Trophoblast cell (in vitro differentiated cells and primary cell): ENCODE measurements around the gene P4HA2.

Experiments
- DNase-seq, 2 donors: peaks; one replicate each; pipeline ENCODE4 v3.0.0-alpha.2; 2016
- H2AFZ ChIP-seq: 2 replicates; pipeline ENCODE4 v1.6.1; 2013; ENCODE audit warnings: low read length, moderate library complexity, mild to moderate bottlenecking; ENCODE audit not compliant: insufficient read depth, poor library complexity
- H2AK5ac ChIP-seq: 2 replicates; pipeline ENCODE4 v1.6.1; 2013; ENCODE audit warnings: mild to moderate bottlenecking, low read length
- H2BK120ac ChIP-seq: 2 replicates; pipeline ENCODE4 v1.6.1; 2013; ENCODE audit warnings: low read length, mild to moderate bottlenecking, moderate library complexity; ENCODE audit not compliant: insufficient read depth, poor library complexity
- H2BK12ac ChIP-seq: 2 replicates; pipeline ENCODE4 v1.6.1; 2013; ENCODE audit warnings: mild to moderate bottlenecking, low read length, moderate library complexity
- H2BK5ac ChIP-seq: 2 replicates; pipeline ENCODE4 v1.6.1; 2013; ENCODE audit warnings: low read length, low read depth, moderate library complexity, mild to moderate bottlenecking; ENCODE audit not compliant: poor library complexity
- H3K14ac ChIP-seq: 2 replicates; pipeline ENCODE4 v1.6.1; 2013; ENCODE audit warnings: mild to moderate bottlenecking, low read length
- H3K18ac ChIP-seq: 2 replicates; pipeline ENCODE4 v1.6.1; 2013; ENCODE audit warnings: mild to moderate bottlenecking, low read length
- H3K23ac ChIP-seq: 2 replicates; pipeline ENCODE4 v1.6.1; 2013; ENCODE audit warnings: low read length
- H3K27ac ChIP-seq: 2 replicates; pipeline ENCODE4 v1.5.1; 2013; ENCODE audit warnings: low read depth, mild to moderate bottlenecking, inconsistent platforms, low read length, moderate library complexity
- H3K27me3 ChIP-seq: 2 replicates; pipeline ENCODE4 v1.6.1; 2013; ENCODE audit warnings: inconsistent platforms, mild to moderate bottlenecking, low read length, moderate library complexity; ENCODE audit not compliant: insufficient read depth
- H3K36me3 ChIP-seq, 2 experiments: 1 replicate in 1 of 2; 2 replicates in 1 of 2; pipeline ENCODE4 v1.6.1; 2013; ENCODE audit warnings: low read length in 2 of 2, mild to moderate bottlenecking in 2 of 2, moderate library complexity in 1 of 2; ENCODE audit not compliant: insufficient read depth in 2 of 2, control insufficient read depth in 1 of 2
- H3K4ac ChIP-seq: 2 replicates; pipeline ENCODE4 v1.6.1; 2013; ENCODE audit warnings: low read depth, mild to moderate bottlenecking, low read length, moderate library complexity
- H3K4me1 ChIP-seq, 2 experiments: 1 replicate in 1 of 2; 2 replicates in 1 of 2; pipeline ENCODE4 v1.6.1; 2013; ENCODE audit warnings: low read length in 2 of 2, mild to moderate bottlenecking in 2 of 2, moderate library complexity in 1 of 2; ENCODE audit not compliant: insufficient read depth in 2 of 2, control insufficient read depth in 1 of 2
- H3K4me2 ChIP-seq: 2 replicates; pipeline ENCODE4 v1.6.1; 2013; ENCODE audit warnings: inconsistent platforms, mild to moderate bottlenecking, low read length, moderate library complexity
- H3K4me3 ChIP-seq: 2 replicates; pipeline ENCODE4 v1.5.1; 2013; ENCODE audit warnings: mild to moderate bottlenecking, low read depth, low read length, inconsistent platforms
- H3K79me1 ChIP-seq: one replicate; pipeline ENCODE4 v1.6.1; 2013; ENCODE audit warnings: low read length
- H3K79me2 ChIP-seq: 2 replicates; pipeline ENCODE4 v1.6.1; 2013; ENCODE audit warnings: low read length, mild to moderate bottlenecking; ENCODE audit not compliant: control insufficient read depth, insufficient read depth, poor library complexity
- H3K9ac ChIP-seq: 2 replicates; pipeline ENCODE4 v1.6.1; 2013; ENCODE audit warnings: mild to moderate bottlenecking, low read length
- H3K9me3 ChIP-seq: 2 replicates; pipeline ENCODE4 v1.6.1; 2013; ENCODE audit warnings: low read depth, mild to moderate bottlenecking, control low read depth, inconsistent platforms, low read length; ENCODE audit not compliant: insufficient read depth
- H4K12ac ChIP-seq: 2 replicates; pipeline ENCODE4 v1.6.1; 2013; ENCODE audit warnings: low read depth, mild to moderate bottlenecking, low read length, moderate library complexity
- H4K8ac ChIP-seq: 2 replicates; pipeline ENCODE4 v1.6.1; 2013; ENCODE audit warnings: low read depth, mild to moderate bottlenecking, low read length, moderate library complexity
- H4K91ac ChIP-seq: one replicate; pipeline ENCODE4 v1.6.1; 2013; ENCODE audit warnings: low read depth, mild to moderate bottlenecking, low read length, moderate library complexity
- WGBS: extraction: QIAGEN DNeasy Blood & Tissue Kit; methylation state at CpG from one replicate; pipeline ENCODE4 v1.1.7; 2013; ENCODE audit warnings: missing lambda C conversion rate; ENCODE audit not compliant: insufficient read length, insufficient coverage; ENCODE audit errors: extremely low coverage; 5-methylcytosine and 5-hydroxymethylcytosine counted together

The P4HA2 gene

DNA sequence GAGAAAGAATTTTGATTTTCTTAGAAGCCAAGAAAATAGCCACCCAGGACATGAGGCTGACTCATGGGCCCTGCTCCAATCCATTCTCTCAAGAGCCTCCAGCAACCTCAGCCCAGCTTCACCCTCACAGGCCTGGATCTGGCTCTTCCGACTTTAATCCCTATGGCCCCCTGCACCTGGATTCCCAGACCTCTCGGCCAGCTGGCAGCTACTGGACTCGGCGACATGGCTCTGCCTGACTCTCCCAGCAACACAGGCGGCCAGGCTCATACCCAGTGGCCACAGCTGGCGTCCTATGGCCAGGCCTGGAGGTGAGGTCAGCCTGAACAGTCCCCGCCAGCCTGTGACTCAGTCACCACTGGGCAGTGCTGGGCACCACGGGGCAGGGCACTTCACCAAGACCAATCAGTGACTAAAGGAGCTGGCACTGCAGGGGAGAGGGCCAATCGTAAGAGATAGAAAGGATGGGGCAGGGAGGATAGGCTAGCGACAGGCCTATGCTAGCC is 23.6 kb upstream of the P4HA2 start:
- H2AFZ ChIP-seq: no peak overlapping the region

GRCh38 chr5:132250547-132250946 is 22.9 kb upstream of the P4HA2 start:
- H2AFZ ChIP-seq: no peak overlapping the region
- peaks cover 2% of the 10 kb centered on the region for H3K9me3 ChIP-seq
- no peaks in the 10 kb centered on the region for H3K27me3 ChIP-seq
- H4K12ac ChIP-seq: no peak overlapping the region
- H3K27ac ChIP-seq: no peak overlapping the region
- no peak overlapping the region for H3K4me2 ChIP-seq
- H3K79me2 ChIP-seq: no peaks in the 10 kb centered on the region
- H4K91ac ChIP-seq: no peak overlapping the region
- no peaks in the 10 kb centered on the region for H3K79me1 ChIP-seq
- no peak for DNase-seq
- no peak overlapping the region for H2BK120ac ChIP-seq
- H3K14ac ChIP-seq: no peak overlapping the region
- no peaks in the 10 kb centered on the region for H3K4me1 ChIP-seq
- no CpG with 5 or more reads among the region's 2 CpGs for WGBS
- no peak overlapping the region for H3K4ac ChIP-seq
- H4K8ac ChIP-seq: no peak overlapping the region
- H3K9ac ChIP-seq: peak overlapping the region; percentile 11
- no peaks in the 10 kb centered on the region for H3K36me3 ChIP-seq
- H3K23ac ChIP-seq: no peak overlapping the region
- no peak overlapping the region for H2BK12ac ChIP-seq
- H3K4me3 ChIP-seq: no peak overlapping the region
- H2AK5ac ChIP-seq: no peak overlapping the region
- no peak overlapping the region for H2BK5ac ChIP-seq
- no peak overlapping the region for H3K18ac ChIP-seq

More for the DNA sequence above, 23.6 kb upstream of the P4HA2 start:
- Histone ChIP-seq H3K27me3 (no peaks in the 10 kb centered on the region), H3K79me2 (no peaks in the 10 kb centered on the region), H4K91ac (no peak overlapping the region), H3K36me3 (no peaks in the 10 kb centered on the region), H3K4me2 (no peak overlapping the region), H3K14ac (no peak overlapping the region), H4K8ac (no peak overlapping the region), H3K9me3 (peaks cover 2% of the 10 kb centered on the region), H2BK120ac (no peak overlapping the region), H2BK5ac (no peak overlapping the region), H2BK12ac (no peak overlapping the region), H3K4me3 (no peak overlapping the region), H4K12ac (no peak overlapping the region), H3K4me1 (no peaks in the 10 kb centered on the region), H3K79me1 (no peaks in the 10 kb centered on the region), H3K27ac (no peak overlapping the region), H3K9ac (no peak overlapping the region), H2AK5ac (no peak overlapping the region), H3K23ac (no peak overlapping the region), H3K4ac (no peak overlapping the region), H3K18ac (no peak overlapping the region)
- no CpG with 5 or more reads among the region's 10 CpGs for WGBS
- no peak for DNase-seq

DNA sequence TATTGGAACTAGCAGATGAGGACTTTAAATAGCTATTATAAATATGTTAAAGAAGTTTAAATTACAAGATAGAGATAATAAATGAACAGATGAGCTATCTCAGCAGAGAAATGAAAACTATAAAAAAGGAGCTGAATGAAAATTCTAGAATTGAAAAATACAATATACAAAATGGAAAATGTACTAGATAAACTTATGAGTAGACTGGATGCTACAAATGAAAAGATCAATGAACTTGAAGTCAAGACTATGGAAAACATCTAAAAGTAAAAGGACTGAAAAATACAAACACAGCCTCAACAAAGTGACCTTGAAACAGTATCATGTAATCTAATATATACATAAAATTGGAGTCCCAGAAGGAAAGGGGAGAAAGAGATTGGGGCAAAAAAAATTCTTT is 19.2 kb upstream of the P4HA2 start:
- Histone ChIP-seq H2AFZ (no peak overlapping the region), H3K79me1 (no peaks in the 10 kb centered on the region), H3K79me2 (no peaks in the 10 kb centered on the region), H3K27ac (no peak overlapping the region), H4K12ac (no peak overlapping the region), H3K9me3 (peaks cover 6% of the 10 kb centered on the region), H3K4me2 (no peak overlapping the region), H2BK5ac (no peak overlapping the region), H3K14ac (no peak overlapping the region), H2BK12ac (no peak overlapping the region), H3K9ac (no peak overlapping the region), H2BK120ac (no peak overlapping the region), H3K18ac (no peak overlapping the region), H3K36me3 (no peaks in the 10 kb centered on the region), H3K4ac (no peak overlapping the region), H4K8ac (no peak overlapping the region), H2AK5ac (no peak overlapping the region), H3K4me3 (no peak overlapping the region), H3K4me1 (no peaks in the 10 kb centered on the region), H3K23ac (no peak overlapping the region), H3K27me3 (no peaks in the 10 kb centered on the region), H4K91ac (no peak overlapping the region)
- no peak for DNase-seq

DNA sequence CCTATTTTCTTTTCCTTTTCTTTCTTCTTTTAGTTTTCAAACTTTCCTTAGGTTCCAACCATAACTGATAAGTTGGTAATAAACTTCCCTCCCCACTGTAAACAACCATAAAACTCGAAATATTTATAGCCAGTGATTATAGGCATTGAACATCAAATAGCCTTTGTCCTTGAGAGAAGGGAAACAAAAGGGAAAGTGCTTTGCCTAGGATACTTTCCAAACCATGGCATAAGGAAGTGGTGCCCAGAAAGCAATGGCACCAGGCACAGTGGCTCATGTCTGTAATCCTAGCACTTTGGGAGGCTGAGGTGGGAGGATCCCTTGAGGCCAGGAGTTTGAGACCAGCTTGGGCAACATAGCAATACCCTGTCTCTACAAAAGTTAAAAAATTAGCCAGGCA is 17.9 kb upstream of the P4HA2 start:
- no peak overlapping the region for H3K27ac ChIP-seq
- H3K36me3 ChIP-seq: no peaks in the 10 kb centered on the region
- H3K79me1 ChIP-seq: no peaks in the 10 kb centered on the region
- DNase-seq: no peak
- H3K4me1 ChIP-seq: no peaks in the 10 kb centered on the region
- H4K91ac ChIP-seq: no peak overlapping the region
- H4K12ac ChIP-seq: no peak overlapping the region
- H2BK5ac ChIP-seq: no peak overlapping the region
- H4K8ac ChIP-seq: no peak overlapping the region
- peaks cover 6% of the 10 kb centered on the region for H3K9me3 ChIP-seq
- H3K27me3 ChIP-seq: no peaks in the 10 kb centered on the region
- H2BK120ac ChIP-seq: no peak overlapping the region
- H3K9ac ChIP-seq: no peak overlapping the region
- no peak overlapping the region for H3K4me3 ChIP-seq
- H2AFZ ChIP-seq: no peak overlapping the region
- no peak overlapping the region for H3K4me2 ChIP-seq
- H3K18ac ChIP-seq: no peak overlapping the region
- no peaks in the 10 kb centered on the region for H3K79me2 ChIP-seq
- H3K4ac ChIP-seq: no peak overlapping the region
- H3K14ac ChIP-seq: no peak overlapping the region
- WGBS: no CpG with 5 or more reads among the region's 1 CpG
- no peak overlapping the region for H2BK12ac ChIP-seq
- H3K23ac ChIP-seq: no peak overlapping the region
- H2AK5ac ChIP-seq: no peak overlapping the region
